Left kidney (tissue), 2 donors: ENCODE results near the gene CLEC7A. TPM values are rescaled to one million over a fixed set of nuclear protein-coding genes. Genes with fewer than 3 reads are reported as not detected.

ENCODE experiments used
- DNase-seq: peaks from one replicate; pipeline ENCODE4 v3.0.0-alpha.2; 2013
- polyA plus RNA-seq: library from polyadenylated mRNA; unstranded; fragments of 120-200 nt; gene quantifications from one replicate; pipeline ENCODE4 v1.2.1, GENCODE V29; 2013; ENCODE audit not compliant: insufficient read length

CLEC7A gene
- polyA plus RNA-seq, 1 donor = 2.8 TPM

- no peak for DNase-seq
Observed at GRCh38 chr12:10094646-10095395, 35.2 kb downstream of the CLEC7A start.

DNA sequence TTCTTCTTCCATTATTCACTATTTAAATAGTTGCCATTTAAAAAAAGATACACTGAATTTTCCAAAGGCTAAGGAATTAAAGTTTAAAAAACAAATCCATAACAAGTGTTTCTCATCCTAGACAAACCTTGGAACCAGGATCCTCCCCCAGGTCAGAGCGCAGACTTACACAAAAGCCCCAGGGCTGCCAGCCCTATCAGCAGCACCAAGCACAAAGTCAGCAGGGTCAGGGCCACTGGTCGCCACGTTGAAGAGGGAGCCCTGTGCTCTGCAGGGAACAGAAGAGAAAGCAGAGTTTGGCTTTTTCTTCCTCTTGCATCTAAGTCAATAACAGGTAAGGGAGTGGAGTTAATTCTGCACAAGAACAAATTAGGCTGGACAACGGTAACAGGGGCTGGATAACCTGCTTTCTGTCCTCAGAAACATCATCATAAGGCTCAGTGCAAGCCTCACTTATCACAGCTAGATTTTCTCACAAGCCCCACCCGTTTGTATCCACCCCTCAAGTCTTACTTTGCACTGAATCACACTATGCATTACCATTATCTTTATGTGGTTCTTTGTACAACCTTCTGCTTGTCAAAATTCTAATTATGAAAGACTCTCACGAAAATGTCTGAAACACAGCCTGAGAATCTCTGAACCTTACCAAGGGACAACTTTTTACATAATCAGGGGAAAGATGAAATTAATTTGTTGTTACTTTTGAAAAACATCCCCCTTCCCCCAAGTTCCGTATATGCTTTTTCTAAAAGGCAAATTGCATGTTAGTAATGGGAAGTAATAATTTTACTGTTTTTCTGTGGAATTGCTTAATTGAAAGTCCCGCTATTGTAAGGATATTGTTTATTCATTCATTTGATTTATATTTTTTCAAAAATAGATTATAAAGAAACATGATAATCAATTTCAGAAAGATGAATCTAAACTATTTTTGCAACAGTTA, 40.8 kb downstream of the CLEC7A start:
- no peak for DNase-seq

GRCh38 chr12:10088031-10088430, 42.0 kb downstream of the CLEC7A start:
- DNase-seq = no peak

DNA sequence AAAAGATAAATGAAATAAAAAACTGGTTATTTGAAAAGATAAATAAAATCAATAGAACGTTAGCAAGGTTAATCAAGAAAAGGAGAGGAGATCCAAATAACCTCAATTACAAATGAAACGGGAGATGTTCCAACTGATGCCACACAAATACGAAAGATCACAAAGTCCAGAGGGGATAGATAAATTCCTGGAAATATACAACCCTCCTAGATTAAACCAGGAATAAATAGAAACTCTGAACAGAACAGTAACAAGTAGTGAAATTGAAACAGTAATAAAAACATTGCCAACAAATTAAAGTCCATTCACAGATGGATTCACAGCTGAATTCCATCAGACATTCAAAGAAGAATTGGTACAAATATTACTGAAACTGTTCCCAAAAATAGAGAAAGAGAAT, 43.6 kb downstream of the CLEC7A start:
- DNase-seq = no peak

- DNase-seq = no peak
Observed at GRCh38 chr12:10084733-10085132, 45.3 kb downstream of the CLEC7A start.

DNA sequence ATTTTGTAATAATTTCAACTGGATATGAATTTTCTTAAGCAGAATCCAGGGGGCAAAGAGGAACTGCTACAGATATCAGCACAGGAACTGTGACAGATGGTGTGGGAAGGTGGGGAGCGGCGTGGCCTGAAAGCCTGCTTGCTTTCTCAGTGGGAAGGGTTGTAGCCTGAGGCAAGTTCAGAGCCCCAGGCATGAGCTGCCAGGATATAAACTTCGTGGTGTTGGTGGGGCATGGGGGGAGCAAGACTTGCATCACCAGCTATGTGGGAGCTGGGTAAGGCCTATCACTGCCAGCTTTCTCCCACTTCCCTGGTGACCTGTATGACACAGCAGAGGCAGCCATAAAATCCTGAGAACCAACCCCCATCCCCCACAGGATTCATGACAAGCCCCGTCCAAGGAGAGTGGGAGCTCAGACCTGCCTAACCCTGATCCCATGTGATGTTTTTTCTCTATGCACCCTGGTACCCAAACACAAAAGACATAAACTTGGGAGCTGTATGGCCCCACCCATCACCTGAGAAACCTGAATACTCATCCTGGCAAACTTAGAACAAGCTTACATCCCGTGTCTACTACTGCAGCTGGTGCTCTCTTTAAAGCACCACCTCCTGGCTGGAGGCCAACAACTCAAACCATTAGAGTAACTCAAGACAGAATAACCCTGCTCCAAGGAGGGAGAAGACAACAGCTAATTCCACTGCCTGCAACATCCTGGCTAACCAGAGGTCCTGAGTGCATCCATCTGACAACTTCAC, 47.7 kb downstream of the CLEC7A start:
- no peak for DNase-seq

- DNase-seq = no peak
Observed at GRCh38 chr12:10075451-10075850, 54.5 kb downstream of the CLEC7A start.

DNA sequence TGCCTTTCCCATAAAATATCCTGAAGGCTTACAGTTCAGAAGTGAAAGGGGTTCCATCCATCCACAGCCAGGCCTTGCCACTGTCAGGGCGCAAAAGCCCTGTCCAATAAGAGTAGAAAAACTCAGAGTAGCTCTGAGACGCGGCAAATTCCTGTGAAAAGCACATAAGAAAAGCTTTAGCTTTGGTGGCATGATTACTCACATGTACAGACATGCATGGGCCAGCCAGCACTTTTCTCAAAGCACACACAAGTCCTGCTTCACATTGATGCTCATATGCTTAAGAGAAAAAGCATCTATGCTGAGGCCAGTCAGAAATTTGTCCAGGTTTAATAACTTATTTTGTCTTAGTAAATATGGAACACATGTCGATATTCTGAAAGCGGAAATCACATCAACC, 56.7 kb downstream of the CLEC7A start:
- DNase-seq = no peak

DNA sequence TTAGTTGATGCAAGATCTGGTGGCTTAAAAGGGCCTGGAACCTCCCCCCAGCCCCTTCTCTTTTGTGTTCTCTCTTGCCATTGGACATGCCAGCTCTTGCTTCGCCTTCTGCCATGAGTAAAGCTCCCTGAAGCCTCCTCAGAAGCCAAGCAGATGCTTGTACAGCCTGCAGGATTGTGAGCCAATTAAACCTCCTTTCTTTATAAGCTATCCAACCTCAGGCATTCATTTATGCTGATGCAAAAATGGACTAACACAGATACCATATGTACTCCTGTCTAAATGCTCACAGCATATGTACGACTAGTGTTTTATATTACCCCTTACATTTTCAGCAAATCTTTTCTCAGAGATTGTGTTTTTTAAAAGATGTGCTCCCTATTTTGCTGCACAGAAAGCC, 57.9 kb downstream of the CLEC7A start:
- DNase-seq = no peak

- DNase-seq = no peak
Observed at GRCh38 chr12:10070380-10070779, 59.6 kb downstream of the CLEC7A start.

DNA sequence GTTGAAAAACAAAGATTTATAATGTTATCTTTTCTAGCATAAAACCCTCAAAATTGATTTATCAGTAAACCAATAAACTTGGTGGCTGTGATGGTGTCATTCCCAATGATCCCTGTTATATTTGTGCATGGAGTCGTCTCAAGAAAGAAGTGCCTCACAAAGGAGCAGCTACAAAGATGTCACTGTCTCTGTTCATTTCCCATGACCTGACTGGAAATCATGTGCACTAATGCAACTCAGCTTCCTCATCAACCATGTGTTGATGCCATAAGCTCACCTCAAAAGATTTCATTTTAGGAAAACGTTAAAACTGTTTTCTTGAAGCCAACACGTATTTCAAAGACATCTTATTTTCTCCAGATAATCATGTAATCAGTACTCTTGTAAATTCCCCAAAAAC, 60.0 kb downstream of the CLEC7A start:
- DNase-seq = no peak

GRCh38 chr12:10069099-10069498, 60.9 kb downstream of the CLEC7A start:
- no peak for DNase-seq

- DNase-seq = no peak
Observed at GRCh38 chr12:10068644-10069043, 61.4 kb downstream of the CLEC7A start.

DNA sequence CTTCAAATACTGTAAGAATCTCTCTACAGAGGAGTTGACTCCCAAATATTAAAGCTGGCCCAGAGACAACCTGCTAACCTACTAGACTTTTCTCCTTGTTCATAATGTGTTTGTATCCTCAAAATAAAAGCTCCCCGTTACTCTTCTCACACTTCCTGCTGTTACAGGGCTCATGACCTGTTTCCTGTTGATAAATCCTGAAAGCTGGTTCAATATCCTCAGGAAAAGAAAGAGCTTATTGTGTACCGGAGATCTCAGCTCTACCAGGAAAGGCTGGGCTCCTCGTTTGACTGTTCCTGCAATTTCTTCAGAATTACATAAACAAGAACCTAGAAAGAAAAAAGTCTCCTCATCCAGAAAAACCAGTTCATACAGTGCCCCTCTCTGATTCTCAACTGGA, 62.1 kb downstream of the CLEC7A start:
- DNase-seq = no peak

GRCh38 chr12:10067264-10067663, 62.7 kb downstream of the CLEC7A start:
- DNase-seq = no peak

Other genes starting within 250 kb of the CLEC7A start
- gene KLRF2, start 248.7 kb downstream of the CLEC7A start, polyA plus RNA-seq = not detected
- gene CLEC2A, start 197.8 kb downstream of the CLEC7A start, polyA plus RNA-seq = not detected
- gene CLEC12A, start 158.8 kb downstream of the CLEC7A start, polyA plus RNA-seq = 0.85 TPM
- 0.43 TPM for gene CLEC1B, start 131.1 kb downstream of the CLEC7A start, polyA plus RNA-seq
- 0.13 TPM for gene CLEC12B, start 119.6 kb downstream of the CLEC7A start, polyA plus RNA-seq
- 0.76 TPM for gene CLEC9A, start 99.5 kb downstream of the CLEC7A start, polyA plus RNA-seq
- 4.3 TPM for gene CLEC1A, start 31.2 kb downstream of the CLEC7A start, polyA plus RNA-seq
- gene OLR1, start 41.9 kb upstream of the CLEC7A start, polyA plus RNA-seq = 1.3 TPM
- 147 TPM for gene TMEM52B, start 48.8 kb upstream of the CLEC7A start, polyA plus RNA-seq
- gene GABARAPL1, start 82.7 kb upstream of the CLEC7A start, polyA plus RNA-seq = 74.4 TPM
- 0.37 TPM for gene KLRD1, start 177.7 kb upstream of the CLEC7A start, polyA plus RNA-seq